GM12801 (cell line): ENCODE results near the gene FNDC8.

Source experiments
- TF ChIP-seq, protein P1 (sequence below): IDR thresholded peaks from one replicate; pipeline ENCODE4 v1.5.1; 2011; ENCODE audit warnings: control low read depth; ENCODE audit not compliant: insufficient read length; ENCODE audit errors: extremely low read depth

FNDC8 gene

DNA sequence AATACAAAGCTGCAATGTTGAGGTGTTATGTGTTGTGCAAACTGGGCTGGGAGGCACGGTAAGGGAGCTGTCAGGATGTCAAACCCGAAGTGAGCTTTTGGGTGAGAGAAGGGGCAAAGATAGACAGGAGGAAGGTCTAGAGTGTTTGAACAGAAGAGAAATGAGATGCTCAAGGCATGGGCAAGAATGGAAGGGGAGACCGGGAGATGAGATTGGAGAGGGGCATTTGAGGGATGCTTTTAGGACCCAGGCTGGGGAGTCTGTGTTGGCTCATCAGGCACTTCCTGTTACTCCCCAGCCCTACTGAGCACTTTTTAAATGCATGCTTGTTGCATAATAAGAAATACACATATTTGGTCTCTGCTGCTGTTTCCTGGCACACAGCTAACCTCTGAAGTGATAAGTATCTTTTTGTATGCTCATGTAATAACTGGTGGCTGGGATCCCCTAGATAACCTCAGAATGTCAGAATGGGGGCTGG lies 39.9 kb downstream of the FNDC8 start:
- TF ChIP-seq, protein P1, sequence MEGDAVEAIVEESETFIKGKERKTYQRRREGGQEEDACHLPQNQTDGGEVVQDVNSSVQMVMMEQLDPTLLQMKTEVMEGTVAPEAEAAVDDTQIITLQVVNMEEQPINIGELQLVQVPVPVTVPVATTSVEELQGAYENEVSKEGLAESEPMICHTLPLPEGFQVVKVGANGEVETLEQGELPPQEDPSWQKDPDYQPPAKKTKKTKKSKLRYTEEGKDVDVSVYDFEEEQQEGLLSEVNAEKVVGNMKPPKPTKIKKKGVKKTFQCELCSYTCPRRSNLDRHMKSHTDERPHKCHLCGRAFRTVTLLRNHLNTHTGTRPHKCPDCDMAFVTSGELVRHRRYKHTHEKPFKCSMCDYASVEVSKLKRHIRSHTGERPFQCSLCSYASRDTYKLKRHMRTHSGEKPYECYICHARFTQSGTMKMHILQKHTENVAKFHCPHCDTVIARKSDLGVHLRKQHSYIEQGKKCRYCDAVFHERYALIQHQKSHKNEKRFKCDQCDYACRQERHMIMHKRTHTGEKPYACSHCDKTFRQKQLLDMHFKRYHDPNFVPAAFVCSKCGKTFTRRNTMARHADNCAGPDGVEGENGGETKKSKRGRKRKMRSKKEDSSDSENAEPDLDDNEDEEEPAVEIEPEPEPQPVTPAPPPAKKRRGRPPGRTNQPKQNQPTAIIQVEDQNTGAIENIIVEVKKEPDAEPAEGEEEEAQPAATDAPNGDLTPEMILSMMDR = no peak

GRCh38 chr17:35162755-35163154 lies 41.3 kb downstream of the FNDC8 start:
- TF ChIP-seq, protein P1 = no peak

DNA sequence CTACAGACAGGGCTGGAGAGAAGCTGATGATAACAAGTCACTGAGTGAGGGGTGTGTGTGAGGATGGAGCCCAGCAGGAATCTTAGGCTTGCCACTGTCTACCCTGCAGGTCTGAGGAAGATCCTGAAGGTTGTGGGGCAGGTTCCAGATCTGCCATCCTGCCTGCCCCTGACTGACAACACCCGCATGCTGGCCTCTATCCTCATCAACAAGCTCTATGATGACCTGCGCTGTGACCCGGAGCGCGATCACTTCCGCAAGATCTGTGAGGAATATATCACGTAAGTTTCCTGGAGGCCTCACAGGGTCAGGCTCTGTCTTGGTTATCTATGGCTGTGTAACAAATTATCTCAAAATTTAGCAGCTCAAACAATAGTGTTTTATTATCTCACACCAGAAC lies 42.5 kb downstream of the FNDC8 start:
- TF ChIP-seq, protein P1 = no peak

- TF ChIP-seq, protein P1 = no peak
Measured at GRCh38 chr17:35164716-35165115, 43.3 kb downstream of the FNDC8 start.

GRCh38 chr17:35166526-35166925 lies 45.1 kb downstream of the FNDC8 start:
- TF ChIP-seq, protein P1 = no peak

GRCh38 chr17:35167046-35167445 lies 45.6 kb downstream of the FNDC8 start:
- TF ChIP-seq, protein P1 = no peak

DNA sequence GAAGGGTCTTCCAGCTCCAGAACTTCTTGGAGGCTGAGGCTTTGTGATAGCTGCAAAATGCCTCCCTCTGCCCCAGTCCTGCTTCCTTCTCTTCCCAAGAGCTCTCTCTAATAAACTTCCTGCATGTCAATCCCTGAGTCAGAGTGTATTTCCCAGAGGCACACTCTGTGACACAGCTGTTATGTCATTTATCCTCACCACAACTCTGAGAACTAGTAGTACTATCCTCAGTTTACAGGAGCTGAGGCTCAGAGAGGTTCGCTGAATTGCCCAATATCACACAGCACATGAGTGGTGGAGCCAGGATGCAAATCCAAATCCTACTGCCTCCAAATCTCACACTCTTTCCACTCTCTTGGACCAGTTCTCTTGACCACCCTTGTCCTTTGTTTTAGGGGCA lies 46.3 kb downstream of the FNDC8 start:
- TF ChIP-seq, protein P1 = no peak
